PC-3 (cell line): ENCODE data around the gene RPL27. TPM values are rescaled to one million over a fixed set of nuclear protein-coding genes. Genes with fewer than 3 reads are reported as not detected.
"Not testable (repeated sequence)": the region's sequence is repeated elsewhere in the genome, so short reads cannot be mapped to it uniquely, and the experiment has no call there.

Experiments used
- ATAC-seq: fragments of 200-7000 bp; cut with Tn5 transposase; 2 replicates; pipeline ENCODE4 v1.9.1; 2020; ENCODE audit warnings: mild to moderate bottlenecking, moderate library complexity
- BruUV-seq: library from RNA; stranded (reverse); fragments of 400-500 nt; replicated peaks from 2 replicates; lab custom pipeline; 2021; lab: Mats Ljungman, UMichigan
- CTCF ChIA-PET: fragments of 300-600 bp; sonication (Branson Sonifier 250); formaldehyde crosslinking; loops from one replicate; lab custom pipeline; 2022; ENCODE audit warnings: antibody characterized with exemption; lab: Charles Lee
- POLR2A ChIA-PET: fragments of 300-600 bp; sonication (Branson Sonifier 250); formaldehyde crosslinking; loops from one replicate; lab custom pipeline; 2022; ENCODE audit warnings: antibody characterized with exemption; ENCODE audit not compliant: unreplicated experiment; lab: Charles Lee
- DNase-seq: peaks from one replicate; pipeline ENCODE4 v3.0.0-alpha.2; 2015
- H2AFZ ChIP-seq: fragments of 300-600 bp; sonication (generic); 2 replicates; pipeline ENCODE4 v1.6.0; 2016; ENCODE audit warnings: antibody characterized with exemption, low read length
- H3F3A ChIP-seq: fragments of 300-600 bp; sonication (generic); one replicate; pipeline ENCODE4 v1.6.0; 2017; ENCODE audit warnings: antibody characterized with exemption, low read length, control low read depth, mild to moderate bottlenecking; ENCODE audit not compliant: unreplicated experiment
- H3K27ac ChIP-seq: fragments of 300-600 bp; sonication (generic); 2 replicates; pipeline ENCODE4 v1.5.1; 2016; ENCODE audit warnings: mild to moderate bottlenecking, low read length
- H3K27me3 ChIP-seq: fragments of 300-600 bp; sonication (generic); 2 replicates; pipeline ENCODE4 v1.6.1; 2016; ENCODE audit warnings: low read length, mixed read lengths
- H3K36me3 ChIP-seq: fragments of 300-600 bp; sonication (generic); 2 replicates; pipeline ENCODE4 v1.6.1; 2016; ENCODE audit warnings: low read depth, mixed run types, low read length, mixed read lengths
- H3K4me1 ChIP-seq: fragments of 300-600 bp; sonication (generic); 2 replicates; pipeline ENCODE4 v1.5.1; 2016; ENCODE audit warnings: low read length; ENCODE audit not compliant: insufficient read depth
- H3K4me2 ChIP-seq: fragments of 300-600 bp; sonication (generic); 2 replicates; pipeline ENCODE4 v1.6.0; 2016; ENCODE audit warnings: low read length
- H3K4me3 ChIP-seq: fragments of 300-600 bp; sonication (generic); 2 replicates; pipeline ENCODE4 v1.5.1; 2016; ENCODE audit warnings: mild to moderate bottlenecking, low read length, mixed read lengths
- H3K79me2 ChIP-seq: fragments of 300-600 bp; sonication (generic); 2 replicates; pipeline ENCODE4 v1.6.1; 2017; ENCODE audit warnings: low read length, mixed read lengths
- H3K9ac ChIP-seq: fragments of 300-600 bp; sonication (generic); 2 replicates; pipeline ENCODE4 v1.6.0; 2016; ENCODE audit warnings: mild to moderate bottlenecking, low read length
- H3K9me2 ChIP-seq: fragments of 300-600 bp; sonication (generic); replicated peaks from 2 replicates; pipeline ENCODE4 v1.6.1; 2016; ENCODE audit warnings: mixed run types, low read length, mixed read lengths
- H3K9me3 ChIP-seq: fragments of 300-600 bp; sonication (generic); 2 replicates; pipeline ENCODE4 v1.6.1; 2016; ENCODE audit warnings: low read length, mixed read lengths
- H4K20me1 ChIP-seq: fragments of 300-600 bp; sonication (generic); 2 replicates; pipeline ENCODE4 v1.6.1; 2016; ENCODE audit warnings: low read length, mixed read lengths
- EZH2 ChIP-seq: fragments of 300-600 bp; sonication (generic); IDR thresholded peaks from one replicate; pipeline ENCODE4 v1.6.1; 2017; ENCODE audit warnings: antibody characterized with exemption, mild to moderate bottlenecking, low read length; ENCODE audit not compliant: unreplicated experiment
- EZH2phosphoT487 ChIP-seq: fragments of 300-600 bp; sonication (generic); IDR thresholded peaks from 2 replicates; pipeline ENCODE4 v1.6.1; 2018; ENCODE audit warnings: mild to moderate bottlenecking, antibody characterized with exemption, low read length, borderline replicate concordance
- intact Hi-C: fragments of 100-400 bp; cut with micrococcal nuclease; formaldehyde crosslinking; loops from 2 replicates; pipeline ENCODE4 v1.9.0; 2023
- total RNA-seq: library from RNA; depleted of rRNA; stranded (reverse); fragments of >200 nt; gene quantifications from 2 replicates; pipeline ENCODE4 v1.2.3, GENCODE V29; 2014
- TF ChIP-seq, protein P1 (sequence below): fragments of 300-600 bp; sonication (generic); conservative IDR thresholded peaks from 2 replicates; pipeline ENCODE4 v1.5.1; 2017; ENCODE audit warnings: antibody characterized with exemption, low read depth, mild to moderate bottlenecking, low read length

Gene RPL27
- total RNA-seq, 1 experiment from 2014 or later: 784 TPM

DNA sequence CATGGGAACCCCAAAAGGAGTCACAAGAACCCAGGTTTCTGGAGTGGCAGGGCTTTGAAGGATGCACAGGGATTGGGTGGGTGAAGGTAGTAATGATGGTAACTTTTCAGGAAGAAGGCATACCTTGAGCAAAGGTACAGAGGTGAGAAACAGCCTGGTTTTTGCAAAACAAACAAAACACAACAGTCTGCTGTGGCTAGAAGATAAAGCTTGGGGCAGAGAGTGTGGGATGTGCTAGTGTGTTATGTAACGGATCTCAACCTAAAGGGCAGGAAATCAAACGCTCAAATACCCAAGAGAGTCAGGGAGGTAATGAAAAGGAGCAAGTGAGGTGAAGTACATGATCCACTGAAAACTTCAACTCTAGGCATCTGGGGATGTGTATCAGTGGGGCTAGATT is 23.0 kb upstream of the RPL27 start:
- no TSS peak for BruUV-seq
- Histone ChIP-seq H3K27ac (no peak overlapping the region), H3K4me2 (no peak overlapping the region), H3K79me2 (peaks cover 11% of the 10 kb centered on the region), H3F3A (no peaks in the 10 kb centered on the region), H3K4me1 (peaks cover 8% of the 10 kb centered on the region), H3K36me3 (no peaks in the 10 kb centered on the region), H2AFZ (no peak overlapping the region), H3K4me3 (no peak overlapping the region), H3K9me2 (no peaks in the 10 kb centered on the region), H3K9me3 (no peaks in the 10 kb centered on the region), H3K9ac (no peak overlapping the region), H4K20me1 (no peaks in the 10 kb centered on the region), H3K27me3 (no peaks in the 10 kb centered on the region)
- CTCF ChIA-PET: no interaction called here
- DNase-seq: no peak
- no peak for ATAC-seq
- POLR2A ChIA-PET: no interaction called here
- intact Hi-C loops: no loop called here
- no peak for TF ChIP-seq EZH2phosphoT487
- TF ChIP-seq EZH2: no peak
- TF ChIP-seq, protein P1, sequence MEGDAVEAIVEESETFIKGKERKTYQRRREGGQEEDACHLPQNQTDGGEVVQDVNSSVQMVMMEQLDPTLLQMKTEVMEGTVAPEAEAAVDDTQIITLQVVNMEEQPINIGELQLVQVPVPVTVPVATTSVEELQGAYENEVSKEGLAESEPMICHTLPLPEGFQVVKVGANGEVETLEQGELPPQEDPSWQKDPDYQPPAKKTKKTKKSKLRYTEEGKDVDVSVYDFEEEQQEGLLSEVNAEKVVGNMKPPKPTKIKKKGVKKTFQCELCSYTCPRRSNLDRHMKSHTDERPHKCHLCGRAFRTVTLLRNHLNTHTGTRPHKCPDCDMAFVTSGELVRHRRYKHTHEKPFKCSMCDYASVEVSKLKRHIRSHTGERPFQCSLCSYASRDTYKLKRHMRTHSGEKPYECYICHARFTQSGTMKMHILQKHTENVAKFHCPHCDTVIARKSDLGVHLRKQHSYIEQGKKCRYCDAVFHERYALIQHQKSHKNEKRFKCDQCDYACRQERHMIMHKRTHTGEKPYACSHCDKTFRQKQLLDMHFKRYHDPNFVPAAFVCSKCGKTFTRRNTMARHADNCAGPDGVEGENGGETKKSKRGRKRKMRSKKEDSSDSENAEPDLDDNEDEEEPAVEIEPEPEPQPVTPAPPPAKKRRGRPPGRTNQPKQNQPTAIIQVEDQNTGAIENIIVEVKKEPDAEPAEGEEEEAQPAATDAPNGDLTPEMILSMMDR: no peak

GRCh38 chr17:42975701-42976100 is 22.5 kb upstream of the RPL27 start:
- POLR2A ChIA-PET, H2AFZ ChIP-seq, intact Hi-C loops, H3K4me2 ChIP-seq, BruUV-seq, H3K9me3 ChIP-seq, H3K36me3 ChIP-seq, H3K27me3 ChIP-seq, H3K9ac ChIP-seq, H3K27ac ChIP-seq, H3K9me2 ChIP-seq, CTCF ChIA-PET, DNase-seq, H3K4me3 ChIP-seq, ATAC-seq, H3K4me1 ChIP-seq, H3F3A ChIP-seq, H4K20me1 ChIP-seq: not testable (repeated sequence)
- peaks cover 15% of the 10 kb centered on the region for H3K79me2 ChIP-seq

DNA sequence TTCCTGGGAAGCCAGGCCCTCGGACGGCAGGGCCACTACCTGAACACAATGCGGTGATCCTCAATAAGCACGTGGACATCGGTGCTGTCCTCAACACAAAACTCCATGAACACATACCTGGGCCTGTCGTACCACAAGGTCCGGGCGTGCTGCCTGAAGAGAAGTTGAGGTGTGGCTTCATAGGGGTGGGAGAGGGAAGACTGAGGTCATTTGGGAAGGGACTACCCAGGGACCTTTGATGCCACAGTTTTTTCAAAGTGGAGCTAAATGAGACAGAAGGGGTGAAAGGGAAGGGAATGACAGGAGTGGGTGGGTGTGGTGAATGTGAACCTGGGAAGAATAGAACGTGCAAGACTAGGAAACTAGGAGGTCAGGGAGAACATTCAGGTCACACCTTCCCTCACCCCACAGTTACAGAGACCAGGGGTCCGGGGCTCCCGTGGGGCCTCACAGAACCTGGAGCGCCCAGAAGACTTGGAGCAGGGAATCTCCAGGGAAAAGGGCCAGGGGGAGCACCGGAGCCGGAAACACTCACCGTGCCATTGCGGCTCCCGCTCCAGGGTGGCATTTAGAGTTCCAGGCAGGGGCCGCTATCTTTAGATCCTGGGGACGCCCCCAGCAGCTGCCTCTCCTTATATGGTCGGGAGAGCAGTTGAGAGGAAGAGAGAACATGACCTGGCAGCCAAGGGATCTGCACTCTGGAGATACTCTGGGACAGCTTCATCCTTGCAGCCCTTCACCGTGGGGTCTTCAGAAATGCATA is 18.5 kb upstream of the RPL27 start, which contains the start of gene PTGES3L:
Gene PTGES3L, minus strand, starts transcription at position 570 of the 763 bp plus-strand sequence. Its CDS starts 27 bp downstream, at position 543.
- intact Hi-C loops: no loop called here
- peak within 1 kb of the TSS; percentile 99 for H3K4me3 ChIP-seq
- no peaks in the 10 kb centered on the region for H3K9me3 ChIP-seq
- TF ChIP-seq EZH2 (no peak), EZH2phosphoT487 (no peak)
- TF ChIP-seq, protein P1: no peak
- H3K27ac ChIP-seq: peak within 1 kb of the TSS; percentile 82
- no peaks in the 10 kb centered on the region for H3K27me3 ChIP-seq
- DNase-seq (peak; percentile 27), ATAC-seq (peak; percentile 51)
- BruUV-seq: TSS peak; percentile 78
- H3K79me2 ChIP-seq: peaks cover 54% of the 10 kb centered on the region
- peak within 1 kb of the TSS; percentile 91 for H3K9ac ChIP-seq
- CTCF ChIA-PET: interaction anchor here (0.9 kb wide), 1 partner anchor 18 kb away, joined by 3 read pairs; the partner anchor contains the start of gene RPL27
- no peaks in the 10 kb centered on the region for H4K20me1 ChIP-seq
- peak within 1 kb of the TSS; percentile 86 for H2AFZ ChIP-seq
- no peaks in the 10 kb centered on the region for H3K9me2 ChIP-seq
- no peaks in the 10 kb centered on the region for H3K36me3 ChIP-seq
- POLR2A ChIA-PET: interaction anchor here (0.6 kb wide), 1 partner anchor 147 kb away, joined by 3 read pairs; no protein-coding TSS in a partner anchor
- peaks cover 18% of the 10 kb centered on the region for H3K4me1 ChIP-seq
- peak within 1 kb of the TSS; percentile 100 for H3K4me2 ChIP-seq
- H3F3A ChIP-seq: no peaks in the 10 kb centered on the region
